SK-N-SH (cell line): Measurements from ENCODE around the gene GSTM2. TPM values are rescaled to one million over a fixed set of nuclear protein-coding genes. Genes with fewer than 3 reads are reported as not detected.

Experiments used
- ELF1 ChIP-seq: IDR thresholded peaks from 2 replicates; pipeline ENCODE4 v1.4.0; 2012
- EP300 ChIP-seq, 2 experiments: IDR thresholded peaks; 2 replicates each; pipeline versions ENCODE4 v1.4.0 to v1.6.1; 2012; ENCODE audit warnings: borderline replicate concordance in 1 of 2, low read depth in 1 of 2, low read length in 1 of 2
- FOXJ3 ChIP-seq: sonication (generic); formaldehyde crosslinking; IDR thresholded peaks from 2 replicates; pipeline ENCODE4 v1.5.1; 2020; ENCODE audit warnings: mild to moderate bottlenecking, missing genetic modification reagents
- FOXM1 ChIP-seq: IDR thresholded peaks from 2 replicates; pipeline ENCODE4 v1.4.0; 2012; ENCODE audit warnings: low read depth, mild to moderate bottlenecking
- GABPA ChIP-seq: IDR thresholded peaks from 2 replicates; pipeline ENCODE4 v1.4.0; 2012; ENCODE audit warnings: low read depth, mild to moderate bottlenecking
- GATA2 ChIP-seq: sonication (generic); formaldehyde crosslinking; IDR thresholded peaks from 2 replicates; pipeline ENCODE4 v1.5.0; 2020; ENCODE audit warnings: mild to moderate bottlenecking, missing genetic modification reagents
- JUND ChIP-seq: IDR thresholded peaks from 2 replicates; pipeline ENCODE4 v1.4.0; 2012
- MAX ChIP-seq: IDR thresholded peaks from 2 replicates; pipeline ENCODE4 v1.4.0; 2012; ENCODE audit warnings: low read depth
- MEF2A ChIP-seq: IDR thresholded peaks from 2 replicates; pipeline ENCODE4 v1.4.0; 2012; ENCODE audit warnings: low read depth, borderline replicate concordance
- NRF1 ChIP-seq: IDR thresholded peaks from 2 replicates; pipeline ENCODE4 v1.6.1; 2012; ENCODE audit warnings: low read depth, mild to moderate bottlenecking, low read length
- REST ChIP-seq: IDR thresholded peaks from 2 replicates; pipeline ENCODE4 v1.6.1; 2012; ENCODE audit warnings: mild to moderate bottlenecking, low read depth, low read length, moderate library complexity
- SIN3A ChIP-seq: IDR thresholded peaks from 2 replicates; pipeline ENCODE4 v1.6.1; 2012; ENCODE audit warnings: low read depth, mild to moderate bottlenecking, low read length, moderate library complexity, borderline replicate concordance
- TAF1 ChIP-seq: IDR thresholded peaks from 2 replicates; pipeline ENCODE4 v1.6.1; 2012; ENCODE audit warnings: low read depth, mild to moderate bottlenecking, low read length, moderate library complexity, borderline replicate concordance
- TCF12 ChIP-seq: IDR thresholded peaks from 2 replicates; pipeline ENCODE4 v1.4.0; 2012
- TEAD4 ChIP-seq: IDR thresholded peaks from 2 replicates; pipeline ENCODE4 v1.4.0; 2012; ENCODE audit warnings: mild to moderate bottlenecking, borderline replicate concordance; ENCODE audit not compliant: insufficient read depth
- USF1 ChIP-seq: IDR thresholded peaks from 2 replicates; pipeline ENCODE4 v1.4.0; 2012; ENCODE audit warnings: low read depth, borderline replicate concordance
- USF2 ChIP-seq: fragments of 150-350 bp; IDR thresholded peaks from 2 replicates; pipeline ENCODE4 v1.6.1; 2017; ENCODE audit warnings: antibody characterized with exemption, low read length, low read depth, borderline replicate concordance
- YY1 ChIP-seq: IDR thresholded peaks from 2 replicates; pipeline ENCODE4 v1.4.0; 2012; ENCODE audit warnings: low read depth, mild to moderate bottlenecking
- ZBTB33 ChIP-seq: IDR thresholded peaks from 2 replicates; pipeline ENCODE4 v1.4.0; 2012; ENCODE audit warnings: low read depth, borderline replicate concordance
- polyA plus RNA-seq, 3 experiments: library from polyadenylated mRNA; depleted of rRNA; stranded (reverse); fragments of >200 nt; gene quantifications; 2 replicates each; pipeline ENCODE4 v1.2.3, GENCODE V29; 2012

GSTM2 gene
- polyA plus RNA-seq, 1 of the 3 experiments (the other 2 are of a cell fraction) = 70.2 TPM

GRCh38 chr1:109632671-109633346 is 35.0 kb upstream of the GSTM2 start (continued):
- TF ChIP-seq ZBTB33 (no peak), GABPA (no peak), TCF12 (no peak), YY1 (no peak), FOXM1 (no peak), USF1 (no peak), REST (no peak), JUND (no peak), MEF2A (no peak), EP300 (IDR thresholded peaks at IDR 0.05; ENCODE audit: borderline replicate concordance in 1 of 2, low read depth in 1 of 2, low read length in 1 of 2) (peak in 1 of 2 experiments; percentile 83; a peak in 2 of 4 replicates), SIN3A (no peak), GATA2 (CRISPR knock-in tag) (peak; percentile 42; the same call in 1 of the 2 replicates), ELF1 (no peak), TAF1 (no peak), MAX (no peak), USF2 (no peak), FOXJ3 (no peak; the same call in 1 of the 2 replicates), NRF1 (no peak), TEAD4 (no peak)
